Measurements from ENCODE around the gene SIX5. TPM values are rescaled to one million over a fixed set of nuclear protein-coding genes. Genes with fewer than 3 reads are reported as not detected.

The SIX5 gene
- total and polyA plus RNA-seq, 9 of the 15 experiments (the other 6 are each of a cell fraction or from before 2014, with no cell fraction given), result 1.4 to 17.2 (median 7.4) TPM; not detected in 2

GRCh38 chr19:45809643-45810159 lies 40.6 kb upstream of the SIX5 start (continued):
- no peak for TF ChIP-seq JUNB (CRISPR knock-in tag; conservative IDR thresholded peaks at IDR 0.05)
- TF ChIP-seq PKNOX1 (IDR thresholded peaks at IDR 0.05), result peak; percentile 32; the same call in 1 of the 2 replicates
- TF ChIP-seq CBX8 (IDR thresholded peaks at IDR 0.05; ENCODE audit: borderline replicate concordance, extremely low read depth, low read depth, low read length, poor library complexity, severe bottlenecking), result no peak
- no peak for TF ChIP-seq GABPB2 (CRISPR knock-in tag; conservative IDR thresholded peaks at IDR 0.05)
- 0 out of 2 replicates have a peak, but pooled peaks have one; percentile 35 for TF ChIP-seq NBN (IDR thresholded peaks at IDR 0.05; ENCODE audit: low read depth)
- TF ChIP-seq MYBL2 (IDR thresholded peaks at IDR 0.05; ENCODE audit: low read depth), result no peak
- TF ChIP-seq MYBL2 (CRISPR knock-in tag; IDR thresholded peaks at IDR 0.05; ENCODE audit: borderline replicate concordance), result no peak
- no peak for TF ChIP-seq ZNF511 (CRISPR knock-in tag; IDR thresholded peaks at IDR 0.05)
- TF ChIP-seq FOXK2 (conservative IDR thresholded peaks at IDR 0.05 in 1 of 2, IDR thresholded peaks at IDR 0.05 in 1 of 2; ENCODE audit: low read depth in 2 of 2), result peak in 1 of 2 experiments; percentile 64; a peak in 3 of 4 replicates
- TF ChIP-seq SFPQ (IDR thresholded peaks at IDR 0.05; ENCODE audit: low read depth, low read length), result no peak
- TF ChIP-seq CLOCK (CRISPR knock-in tag; IDR thresholded peaks at IDR 0.05; ENCODE audit: borderline replicate concordance), result no peak
- no peak for TF ChIP-seq HMG20B (CRISPR knock-in tag; IDR thresholded peaks at IDR 0.05)
- TF ChIP-seq TAL1 (IDR thresholded peaks at IDR 0.05), result no peak
- peak; percentile 31; the same call in 1 of the 2 replicates for TF ChIP-seq MEF2A (IDR thresholded peaks at IDR 0.05; ENCODE audit: control insufficient read depth, low read depth, low read length)
- TF ChIP-seq ZNF639 (CRISPR knock-in tag; conservative IDR thresholded peaks at IDR 0.05 in 1 of 2, IDR thresholded peaks at IDR 0.05 in 1 of 2), result peak in 1 of 2 experiments; percentile 63; a peak in 1 of 4 replicates
- TF ChIP-seq ZNF830 (CRISPR knock-in tag; IDR thresholded peaks at IDR 0.05), result no peak
- no peak for TF ChIP-seq KLF16 (IDR thresholded peaks at IDR 0.05)
